MCF 10A (cell line): ENCODE measurements around the gene TMEM271. TPM values are rescaled to one million over a fixed set of nuclear protein-coding genes. Genes with fewer than 3 reads are reported as not detected.

Experiments used
- BruUV-seq: library from RNA; stranded (reverse); fragments of 400-500 nt; replicated peaks from 2 replicates; lab custom pipeline; 2021; lab: Mats Ljungman, UMichigan
- CTCF ChIA-PET: fragments of 300-600 bp; sonication (Branson Sonifier 250); formaldehyde crosslinking; extraction: SDS; loops from one replicate; lab custom pipeline; 2021; ENCODE audit warnings: antibody characterized with exemption, inconsistent platforms; lab: Yijun Ruan, JAX
- POLR2A ChIA-PET: fragments of 300-600, 350-650 bp; sonication (Branson Sonifier 250); formaldehyde crosslinking; extraction: SDS; loops from one replicate; lab custom pipeline; 2020; ENCODE audit warnings: antibody characterized with exemption, inconsistent platforms; lab: Yijun Ruan, JAX
- DNase-seq: peaks from one replicate; pipeline ENCODE4 v3.0.0-alpha.2; 2018; ENCODE audit not compliant: unreplicated experiment
- H3K27ac Mint-ChIP-seq: one replicate; pipeline ENCODE4 v1.8.0; 2022; ENCODE audit warnings: mild to moderate bottlenecking, low read depth, mixed read lengths; ENCODE audit not compliant: unreplicated experiment
- H3K27me3 Mint-ChIP-seq: one replicate; pipeline ENCODE4 v1.8.0; 2022; ENCODE audit warnings: mixed read lengths; ENCODE audit not compliant: insufficient read depth, unreplicated experiment
- H3K36me3 Mint-ChIP-seq: one replicate; pipeline ENCODE4 v1.8.0; 2022; ENCODE audit warnings: mild to moderate bottlenecking, moderate library complexity, mixed read lengths; ENCODE audit not compliant: insufficient read depth, unreplicated experiment
- H3K4me1 Mint-ChIP-seq: one replicate; pipeline ENCODE4 v1.8.0; 2022; ENCODE audit warnings: mixed read lengths; ENCODE audit not compliant: insufficient read depth, unreplicated experiment
- H3K4me3 Mint-ChIP-seq: one replicate; pipeline ENCODE4 v1.8.0; 2022; ENCODE audit warnings: mild to moderate bottlenecking, moderate library complexity, mixed read lengths; ENCODE audit not compliant: unreplicated experiment
- H3K9me3 Mint-ChIP-seq: one replicate; pipeline ENCODE4 v1.8.0; 2022; ENCODE audit warnings: mixed read lengths; ENCODE audit not compliant: unreplicated experiment
- intact Hi-C: fragments of 100-400 bp; cut with micrococcal nuclease; formaldehyde crosslinking; loops from 2 replicates; pipeline ENCODE4 v1.14.1; 2022
- total RNA-seq: library from RNA; stranded (reverse); gene quantifications from 2 replicates; pipeline ENCODE4 v1.2.3, GENCODE V29; 2022
- TF ChIP-seq, protein P1 (sequence below): fragments of 200-600 bp; IDR thresholded peaks from one replicate; pipeline ENCODE4 v1.8.0; 2022; ENCODE audit warnings: antibody characterized with exemption, mild to moderate bottlenecking; ENCODE audit not compliant: unreplicated experiment

Gene TMEM271
- total RNA-seq, 1 experiment from 2014 or later: not detected

DNA sequence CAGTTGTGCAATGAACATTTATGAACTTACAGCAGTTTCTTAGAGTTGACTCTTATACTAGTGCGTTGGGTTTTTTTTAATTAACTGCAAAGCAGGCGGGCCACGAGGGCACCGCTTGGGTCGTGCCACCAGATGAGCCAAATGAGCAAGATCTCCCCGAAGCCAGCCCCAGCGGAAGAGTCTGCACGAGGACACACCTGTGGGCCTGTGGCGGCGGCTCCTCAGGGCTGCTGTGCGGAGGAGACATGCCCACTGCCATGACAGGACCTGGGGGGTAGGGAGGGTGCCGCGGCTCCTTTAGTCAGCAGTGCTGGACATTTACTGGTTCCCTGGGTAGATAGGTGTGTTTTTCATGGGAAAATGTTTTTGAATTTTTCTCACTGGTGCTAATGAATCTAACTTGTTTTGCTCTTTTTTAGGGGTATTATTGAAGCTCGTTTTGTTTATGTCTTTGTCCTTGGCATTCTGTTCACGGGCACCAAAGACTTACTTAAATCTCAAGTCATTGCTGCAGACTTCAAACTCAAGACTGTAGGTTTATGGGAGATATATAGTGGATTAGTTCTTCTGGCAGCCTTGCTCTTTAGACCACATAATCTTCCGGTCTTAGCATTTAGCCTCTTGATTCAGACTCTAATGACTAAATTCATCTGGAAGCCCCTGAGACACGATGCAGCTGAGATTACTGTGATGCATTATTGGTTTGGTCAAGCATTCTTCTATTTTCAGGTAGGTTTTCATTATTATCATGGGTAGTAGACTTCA lies 45.9 kb downstream of the TMEM271 start:
- H3K4me1 Mint-ChIP-seq: no peaks in the 10 kb centered on the region
- CTCF ChIA-PET: interaction anchor here (0.6 kb wide), 1 partner anchor 41 kb away, joined by 4 read pairs; no protein-coding TSS in a partner anchor
- intact Hi-C loops: no loop called here
- POLR2A ChIA-PET: interaction anchor here (1.2 to 1.3 kb wide), 2 partner anchors 9 to 31 kb away, joined by 3 to 5 read pairs; no protein-coding TSS in a partner anchor
- TF ChIP-seq, protein P1, sequence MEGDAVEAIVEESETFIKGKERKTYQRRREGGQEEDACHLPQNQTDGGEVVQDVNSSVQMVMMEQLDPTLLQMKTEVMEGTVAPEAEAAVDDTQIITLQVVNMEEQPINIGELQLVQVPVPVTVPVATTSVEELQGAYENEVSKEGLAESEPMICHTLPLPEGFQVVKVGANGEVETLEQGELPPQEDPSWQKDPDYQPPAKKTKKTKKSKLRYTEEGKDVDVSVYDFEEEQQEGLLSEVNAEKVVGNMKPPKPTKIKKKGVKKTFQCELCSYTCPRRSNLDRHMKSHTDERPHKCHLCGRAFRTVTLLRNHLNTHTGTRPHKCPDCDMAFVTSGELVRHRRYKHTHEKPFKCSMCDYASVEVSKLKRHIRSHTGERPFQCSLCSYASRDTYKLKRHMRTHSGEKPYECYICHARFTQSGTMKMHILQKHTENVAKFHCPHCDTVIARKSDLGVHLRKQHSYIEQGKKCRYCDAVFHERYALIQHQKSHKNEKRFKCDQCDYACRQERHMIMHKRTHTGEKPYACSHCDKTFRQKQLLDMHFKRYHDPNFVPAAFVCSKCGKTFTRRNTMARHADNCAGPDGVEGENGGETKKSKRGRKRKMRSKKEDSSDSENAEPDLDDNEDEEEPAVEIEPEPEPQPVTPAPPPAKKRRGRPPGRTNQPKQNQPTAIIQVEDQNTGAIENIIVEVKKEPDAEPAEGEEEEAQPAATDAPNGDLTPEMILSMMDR: no peak
- H3K9me3 Mint-ChIP-seq: no peaks in the 10 kb centered on the region
- peak overlapping the region; percentile 59 for H3K27ac Mint-ChIP-seq
- H3K36me3 Mint-ChIP-seq: peaks cover 73% of the 10 kb centered on the region
- no peaks in the 10 kb centered on the region for H3K27me3 Mint-ChIP-seq
- H3K4me3 Mint-ChIP-seq: no peak overlapping the region
- no TSS peak for BruUV-seq
- DNase-seq: no peak

DNA sequence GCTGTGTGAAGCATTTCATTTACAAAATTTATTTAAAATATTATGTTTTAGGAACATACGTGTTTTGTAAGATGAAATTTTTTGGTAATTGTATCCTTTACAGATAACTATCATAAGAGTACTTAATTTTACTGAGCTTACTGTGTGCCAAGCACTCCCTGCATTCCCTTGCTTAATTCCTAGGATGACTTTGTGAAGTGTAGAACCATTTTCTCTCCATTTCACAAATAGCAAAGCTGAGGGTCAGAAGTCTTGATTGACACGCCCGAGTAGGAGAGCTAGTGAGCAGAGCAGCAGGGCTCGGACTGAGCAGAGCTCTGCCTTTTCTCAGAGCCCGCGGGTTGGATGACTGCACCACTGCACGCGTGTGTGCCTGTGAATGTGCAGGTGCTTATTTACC lies 46.5 kb downstream of the TMEM271 start:
- Mint-ChIP-seq H3K27ac (no peak overlapping the region), H3K27me3 (no peaks in the 10 kb centered on the region), H3K9me3 (no peaks in the 10 kb centered on the region), H3K36me3 (peaks cover 79% of the 10 kb centered on the region), H3K4me1 (no peaks in the 10 kb centered on the region), H3K4me3 (no peak overlapping the region)
- TF ChIP-seq, protein P1: no peak
- intact Hi-C loops: no loop called here
- no TSS peak for BruUV-seq
- DNase-seq: no peak
- ChIA-PET CTCF (interaction anchor here (0.6 kb wide), 1 partner anchor 40 kb away, joined by 4 read pairs; no protein-coding TSS in a partner anchor), POLR2A (interaction anchor here (1.2 to 1.3 kb wide), 2 partner anchors 10 to 30 kb away, joined by 3 to 5 read pairs; no protein-coding TSS in a partner anchor)

DNA sequence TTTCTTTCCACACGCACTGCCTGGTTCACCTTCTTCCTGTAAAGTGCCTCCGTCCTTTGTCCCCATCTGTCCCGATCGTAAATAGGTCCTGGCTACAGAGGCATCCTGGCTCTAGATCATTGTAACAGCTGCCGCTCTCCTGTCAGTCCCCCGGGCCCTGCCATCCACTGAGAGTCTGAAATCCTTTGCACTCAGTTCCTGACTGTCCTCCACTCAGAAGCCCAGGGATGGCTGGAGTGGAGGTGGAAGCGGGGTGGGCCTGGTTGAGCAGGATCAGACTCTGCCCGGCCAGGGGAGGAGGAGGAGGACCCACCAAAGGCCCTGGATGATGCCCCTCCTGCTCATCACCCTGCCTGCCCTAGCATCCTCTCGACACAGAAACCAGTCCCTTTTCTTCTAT lies 47.3 kb downstream of the TMEM271 start:
- Mint-ChIP-seq H3K9me3 (no peaks in the 10 kb centered on the region), H3K4me1 (no peaks in the 10 kb centered on the region), H3K27me3 (no peaks in the 10 kb centered on the region), H3K36me3 (peaks cover 83% of the 10 kb centered on the region), H3K4me3 (no peak overlapping the region), H3K27ac (no peak overlapping the region)
- CTCF ChIA-PET: no interaction called here
- intact Hi-C loops: no loop called here
- POLR2A ChIA-PET: interaction anchor here (1.2 to 1.3 kb wide), 2 partner anchors 10 to 29 kb away, joined by 3 to 5 read pairs; no protein-coding TSS in a partner anchor
- BruUV-seq: no TSS peak
- TF ChIP-seq, protein P1: no peak
- DNase-seq: no peak

DNA sequence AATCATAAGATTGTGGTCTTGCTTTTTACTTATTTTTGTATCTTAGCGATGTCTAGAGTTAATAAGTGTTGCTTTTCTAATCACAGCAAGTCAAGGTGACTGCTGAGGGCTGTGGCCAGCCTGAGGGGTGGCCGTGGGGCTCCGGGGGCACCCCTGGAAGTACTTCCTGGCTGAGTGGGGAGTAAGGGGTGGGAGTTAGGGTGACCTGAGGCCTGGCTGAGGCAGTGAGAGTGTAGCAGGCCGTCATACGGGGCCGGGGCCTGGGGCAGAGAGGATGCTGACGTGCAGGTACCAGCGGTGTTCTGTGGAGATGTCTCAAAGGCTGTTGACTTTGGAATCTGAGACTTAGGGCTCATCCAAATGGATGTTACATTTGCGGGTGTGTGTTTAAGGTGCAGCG lies 47.8 kb downstream of the TMEM271 start:
- no TSS peak for BruUV-seq
- ChIA-PET POLR2A (no interaction called here), CTCF (no interaction called here)
- Mint-ChIP-seq H3K27me3 (no peaks in the 10 kb centered on the region), H3K27ac (no peak overlapping the region), H3K36me3 (peaks cover 89% of the 10 kb centered on the region), H3K9me3 (no peaks in the 10 kb centered on the region), H3K4me1 (no peaks in the 10 kb centered on the region), H3K4me3 (no peak overlapping the region)
- intact Hi-C loops: no loop called here
- DNase-seq: no peak
- TF ChIP-seq, protein P1: no peak
